Measurements from ENCODE around the gene GOLGA7B.

DNA sequence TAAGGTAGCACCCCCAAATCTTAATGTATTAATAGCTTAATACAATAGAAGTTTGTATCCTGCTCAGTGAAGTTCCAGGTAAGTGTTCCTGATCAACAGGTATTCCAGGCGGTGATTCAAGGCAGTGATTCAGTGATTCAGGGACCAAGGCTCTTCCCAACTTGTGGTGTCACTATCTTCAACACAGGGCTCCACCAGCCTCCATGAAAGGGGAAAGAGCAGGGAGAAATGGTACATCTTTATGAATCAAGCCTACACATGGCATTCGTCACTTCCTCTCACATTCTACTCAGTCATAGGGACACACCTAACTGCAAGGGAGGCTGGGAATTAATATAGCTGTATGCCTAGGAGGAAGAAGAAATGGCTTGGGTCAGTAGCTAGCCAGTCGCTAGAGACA, 5.1 kb downstream of the GOLGA7B start:
- TF ChIP-seq EZH2 (IDR thresholded peaks at IDR 0.05; ENCODE audit: low read depth), result no peak
- TF ChIP-seq, protein P1, sequence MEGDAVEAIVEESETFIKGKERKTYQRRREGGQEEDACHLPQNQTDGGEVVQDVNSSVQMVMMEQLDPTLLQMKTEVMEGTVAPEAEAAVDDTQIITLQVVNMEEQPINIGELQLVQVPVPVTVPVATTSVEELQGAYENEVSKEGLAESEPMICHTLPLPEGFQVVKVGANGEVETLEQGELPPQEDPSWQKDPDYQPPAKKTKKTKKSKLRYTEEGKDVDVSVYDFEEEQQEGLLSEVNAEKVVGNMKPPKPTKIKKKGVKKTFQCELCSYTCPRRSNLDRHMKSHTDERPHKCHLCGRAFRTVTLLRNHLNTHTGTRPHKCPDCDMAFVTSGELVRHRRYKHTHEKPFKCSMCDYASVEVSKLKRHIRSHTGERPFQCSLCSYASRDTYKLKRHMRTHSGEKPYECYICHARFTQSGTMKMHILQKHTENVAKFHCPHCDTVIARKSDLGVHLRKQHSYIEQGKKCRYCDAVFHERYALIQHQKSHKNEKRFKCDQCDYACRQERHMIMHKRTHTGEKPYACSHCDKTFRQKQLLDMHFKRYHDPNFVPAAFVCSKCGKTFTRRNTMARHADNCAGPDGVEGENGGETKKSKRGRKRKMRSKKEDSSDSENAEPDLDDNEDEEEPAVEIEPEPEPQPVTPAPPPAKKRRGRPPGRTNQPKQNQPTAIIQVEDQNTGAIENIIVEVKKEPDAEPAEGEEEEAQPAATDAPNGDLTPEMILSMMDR (conservative IDR thresholded peaks at IDR 0.05), result no peak
